ENCODE measurements around the gene FER1L5. TPM values are rescaled to one million over a fixed set of nuclear protein-coding genes. Genes with fewer than 3 reads are reported as not detected.

FER1L5 gene
- total and polyA plus RNA-seq, 2 of the 8 experiments (the other 6 are each of a cell fraction or from before 2014, with no cell fraction given): 0.23 to 0.88 TPM

DNA sequence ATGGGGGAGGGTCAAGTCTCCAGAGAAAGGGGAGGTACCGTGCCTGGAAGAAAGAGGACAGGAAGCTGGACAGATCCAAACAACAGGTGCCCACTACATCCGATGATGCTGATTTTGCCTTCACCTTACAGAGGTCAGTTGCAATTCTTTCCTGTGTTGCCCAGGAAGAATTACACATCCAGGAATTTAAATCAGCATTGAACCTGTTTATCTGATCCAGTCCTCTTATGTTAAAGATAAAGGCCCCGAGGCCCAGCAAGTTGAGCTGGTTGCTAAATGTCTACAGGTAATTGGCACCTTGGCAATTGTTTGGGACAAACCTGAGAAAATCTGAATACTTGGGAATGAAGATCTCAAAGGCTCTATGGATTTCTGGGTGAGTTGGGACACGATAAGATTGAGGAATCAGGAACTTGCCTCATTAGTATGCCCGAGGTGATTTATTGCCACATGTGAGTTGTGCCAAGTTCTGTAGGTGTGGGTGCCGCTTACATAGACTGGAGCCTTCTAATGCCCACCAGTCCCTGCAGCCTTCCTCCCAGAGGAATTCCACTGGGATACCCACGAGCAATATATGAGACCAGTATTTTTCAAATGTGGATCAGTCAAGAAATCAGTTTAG lies 111.2 kb downstream of the FER1L5 start (continued):
- TF ChIP-seq HDAC2 (IDR thresholded peaks at IDR 0.05; ENCODE audit: borderline replicate concordance in 1 of 2, low read depth in 2 of 2, low read length in 2 of 2): no peak
- no peak for TF ChIP-seq GABPA (IDR thresholded peaks at IDR 0.05; ENCODE audit: borderline replicate concordance, insufficient read depth, low read length)
- no peak for TF ChIP-seq RXRA (IDR thresholded peaks at IDR 0.05; ENCODE audit: insufficient read depth, low read depth, low read length)
- TF ChIP-seq BRCA1 (IDR thresholded peaks at IDR 0.05; ENCODE audit: low read depth, low read length): no peak
- TF ChIP-seq SUZ12 (IDR thresholded peaks at IDR 0.05; ENCODE audit: low read length): no peak
